H1 (cell line): ENCODE measurements around the gene ABCC4.

Source experiments
- ATF2 ChIP-seq: IDR thresholded peaks from 2 replicates; pipeline ENCODE4 v1.6.1; 2012; ENCODE audit warnings: low read length, inconsistent platforms
- CBX5 ChIP-seq: fragments of 300-800, 300-1000 bp; sonication (generic); IDR thresholded peaks from 2 replicates; pipeline ENCODE4 v1.7.1; 2016; ENCODE audit warnings: antibody characterized with exemption, low read length, low read depth
- CTCF ChIP-seq, 3 experiments: IDR thresholded peaks; 1 replicate in 2 of 3; 2 replicates in 1 of 3; pipeline versions ENCODE4 v1.5.1 to v1.6.1; 2011; ENCODE audit warnings: low read length in 3 of 3, mild to moderate bottlenecking in 3 of 3, inconsistent platforms in 2 of 3, low read depth in 1 of 3, moderate library complexity in 1 of 3; ENCODE audit not compliant: insufficient read depth in 1 of 3; ENCODE audit errors: control extremely low read depth in 1 of 3
- EGR1 ChIP-seq: IDR thresholded peaks from 2 replicates; pipeline ENCODE4 v1.6.1; 2011; ENCODE audit warnings: low read depth, low read length, borderline replicate concordance
- GTF2F1 ChIP-seq: IDR thresholded peaks from 2 replicates; pipeline ENCODE4 v1.6.1; 2012; ENCODE audit warnings: low read depth, low read length, improper control_type of control experiment, borderline replicate concordance
- JUND ChIP-seq: IDR thresholded peaks from 2 replicates; pipeline ENCODE4 v1.6.1; 2011; ENCODE audit warnings: mild to moderate bottlenecking, improper control_type of control experiment, low read length
- RFX5 ChIP-seq: IDR thresholded peaks from 2 replicates; pipeline ENCODE4 v1.6.1; 2011; ENCODE audit warnings: low read depth, low read length, improper control_type of control experiment, borderline replicate concordance
- RNF2 ChIP-seq: fragments of 200-900, 300-1000 bp; sonication (generic); IDR thresholded peaks from 2 replicates; pipeline ENCODE4 v1.7.1; 2016; ENCODE audit warnings: borderline replicate concordance, low read depth, mild to moderate bottlenecking, antibody characterized with exemption, low read length; ENCODE audit not compliant: poor library complexity, severe bottlenecking; ENCODE audit errors: missing control alignments
- SRF ChIP-seq: IDR thresholded peaks from 2 replicates; pipeline ENCODE4 v1.6.1; 2011; ENCODE audit warnings: mild to moderate bottlenecking, low read depth, low read length, moderate library complexity

GRCh38 chr13:95228130-95228529, 73.1 kb downstream of the ABCC4 start:
- TF ChIP-seq EGR1 (no peak), RNF2 (no peak), CTCF (IDR thresholded peaks at IDR 0.05; ENCODE audit: control extremely low read depth in 1 of 3, insufficient read depth in 1 of 3, low read depth in 1 of 3, low read length in 3 of 3) (no peak), RFX5 (no peak), JUND (no peak), SRF (no peak), CBX5 (no peak), ATF2 (no peak), GTF2F1 (no peak)
